ENCODE results near the gene OBSCN. TPM values are rescaled to one million over a fixed set of nuclear protein-coding genes. Genes with fewer than 3 reads are reported as not detected.

The OBSCN gene
- polyA plus RNA-seq, 1 donor from 2014 or later = 2.3 TPM

GRCh38 chr1:228381356-228381755 is 173.5 kb downstream of the OBSCN start:
- peaks cover 0 to 1% (median 0%) of the 10 kb centered on the region in 3 donors for H3K9me3 Mint-ChIP-seq
- H3K4me1 Mint-ChIP-seq = peaks cover 0 to 5% (median 4%) of the 10 kb centered on the region in 3 donors
- no peaks in the 10 kb centered on the region for H3K36me3 Mint-ChIP-seq
- H3K27ac Mint-ChIP-seq = no peak overlapping the region
- peaks cover 17% of the 10 kb centered on the region for H3K27me3 Mint-ChIP-seq
- no peak overlapping the region for H3K4me3 Mint-ChIP-seq

- Mint-ChIP-seq H3K27me3 (peaks cover 15% of the 10 kb centered on the region), H3K4me1 (peaks cover 0 to 4% (median 2%) of the 10 kb centered on the region in 3 donors), H3K27ac (no peak overlapping the region), H3K36me3 (no peaks in the 10 kb centered on the region), H3K4me3 (no peak overlapping the region), H3K9me3 (peaks cover 0 to 1% (median 0%) of the 10 kb centered on the region in 3 donors)
Measured at GRCh38 chr1:228383773-228384172, 175.9 kb downstream of the OBSCN start.

GRCh38 chr1:228385232-228385631 is 177.4 kb downstream of the OBSCN start:
- no peaks in the 10 kb centered on the region for H3K4me1 Mint-ChIP-seq
- H3K4me3 Mint-ChIP-seq = no peak overlapping the region
- no peaks in the 10 kb centered on the region for H3K36me3 Mint-ChIP-seq
- H3K27me3 Mint-ChIP-seq = peaks cover 2% of the 10 kb centered on the region
- H3K27ac Mint-ChIP-seq = no peak overlapping the region
- H3K9me3 Mint-ChIP-seq = peaks cover 0 to 1% (median 0%) of the 10 kb centered on the region in 3 donors

- peaks cover 1% of the 10 kb centered on the region for H3K27me3 Mint-ChIP-seq
- H3K4me1 Mint-ChIP-seq = no peaks in the 10 kb centered on the region
- H3K9me3 Mint-ChIP-seq = peaks cover 0 to under 1% (median 0%) of the 10 kb centered on the region in 3 donors
- H3K36me3 Mint-ChIP-seq = peaks cover 2% of the 10 kb centered on the region
- H3K4me3 Mint-ChIP-seq = no peak overlapping the region
- H3K27ac Mint-ChIP-seq = no peak overlapping the region
Measured at GRCh38 chr1:228387321-228387720, 179.5 kb downstream of the OBSCN start.

GRCh38 chr1:228390649-228391048 is 182.8 kb downstream of the OBSCN start:
- H3K27ac Mint-ChIP-seq = no peak overlapping the region
- H3K9me3 Mint-ChIP-seq = no peaks in the 10 kb centered on the region
- no peak overlapping the region for H3K4me3 Mint-ChIP-seq
- peaks cover 3% of the 10 kb centered on the region for H3K36me3 Mint-ChIP-seq
- H3K27me3 Mint-ChIP-seq = no peaks in the 10 kb centered on the region
- H3K4me1 Mint-ChIP-seq = no peaks in the 10 kb centered on the region

GRCh38 chr1:228391411-228392020 is 183.7 kb downstream of the OBSCN start:
- Mint-ChIP-seq H3K27ac (no peak overlapping the region), H3K36me3 (peaks cover 3% of the 10 kb centered on the region), H3K4me1 (no peaks in the 10 kb centered on the region), H3K27me3 (no peaks in the 10 kb centered on the region), H3K4me3 (no peak overlapping the region), H3K9me3 (no peaks in the 10 kb centered on the region)

GRCh38 chr1:228392111-228392936 is 184.5 kb downstream of the OBSCN start:
- no peak overlapping the region for H3K27ac Mint-ChIP-seq
- H3K36me3 Mint-ChIP-seq = peaks cover 3% of the 10 kb centered on the region
- H3K4me3 Mint-ChIP-seq = no peak overlapping the region
- H3K27me3 Mint-ChIP-seq = no peaks in the 10 kb centered on the region
- H3K9me3 Mint-ChIP-seq = no peaks in the 10 kb centered on the region
- no peaks in the 10 kb centered on the region for H3K4me1 Mint-ChIP-seq

- H3K27ac Mint-ChIP-seq = no peak overlapping the region
- no peaks in the 10 kb centered on the region for H3K27me3 Mint-ChIP-seq
- H3K4me1 Mint-ChIP-seq = no peaks in the 10 kb centered on the region
- H3K4me3 Mint-ChIP-seq = no peak overlapping the region
- H3K36me3 Mint-ChIP-seq = peaks cover 3% of the 10 kb centered on the region
- no peaks in the 10 kb centered on the region for H3K9me3 Mint-ChIP-seq
Measured at GRCh38 chr1:228393268-228393701, 185.4 kb downstream of the OBSCN start.

- no peaks in the 10 kb centered on the region for H3K9me3 Mint-ChIP-seq
- peak overlapping the region in 1 of 3 donors; percentile 4 for H3K27ac Mint-ChIP-seq
Measured at GRCh38 chr1:228393811-228394570, 186.1 kb downstream of the OBSCN start.

GRCh38 chr1:228394571-228395394 is 186.9 kb downstream of the OBSCN start:
- H3K27ac Mint-ChIP-seq = no peak overlapping the region
- peaks cover 3% of the 10 kb centered on the region for H3K36me3 Mint-ChIP-seq
- H3K9me3 Mint-ChIP-seq = no peaks in the 10 kb centered on the region
- H3K27me3 Mint-ChIP-seq = no peaks in the 10 kb centered on the region
- no peak overlapping the region for H3K4me3 Mint-ChIP-seq
- H3K4me1 Mint-ChIP-seq = no peaks in the 10 kb centered on the region

More at GRCh38 chr1:228393811-228394570, 186.1 kb downstream of the OBSCN start:
- H3K27me3 Mint-ChIP-seq = no peaks in the 10 kb centered on the region
- no peak overlapping the region for H3K4me3 Mint-ChIP-seq
- H3K4me1 Mint-ChIP-seq = no peaks in the 10 kb centered on the region
- peaks cover 3% of the 10 kb centered on the region for H3K36me3 Mint-ChIP-seq

GRCh38 chr1:228396770-228397662 is 189.2 kb downstream of the OBSCN start:
- H3K4me1 Mint-ChIP-seq = peaks cover 0 to 3% (median 0%) of the 10 kb centered on the region in 3 donors
- H3K27me3 Mint-ChIP-seq = no peaks in the 10 kb centered on the region
- H3K9me3 Mint-ChIP-seq = no peaks in the 10 kb centered on the region
- H3K36me3 Mint-ChIP-seq = peaks cover 1% of the 10 kb centered on the region
- H3K27ac Mint-ChIP-seq = peak overlapping the region in 1 of 3 donors; percentile 35
- H3K4me3 Mint-ChIP-seq = no peak overlapping the region

- Mint-ChIP-seq H3K4me1 (peaks cover 0 to 7% (median 0%) of the 10 kb centered on the region in 3 donors), H3K4me3 (no peak overlapping the region), H3K36me3 (peaks cover 1% of the 10 kb centered on the region), H3K9me3 (no peaks in the 10 kb centered on the region), H3K27me3 (no peaks in the 10 kb centered on the region), H3K27ac (peak overlapping the region in 1 of 3 donors; percentile 35)
Measured at GRCh38 chr1:228397966-228398365, 190.1 kb downstream of the OBSCN start.

GRCh38 chr1:228398741-228399461 is 191.1 kb downstream of the OBSCN start:
- H3K27ac Mint-ChIP-seq = no peak overlapping the region
- H3K9me3 Mint-ChIP-seq = no peaks in the 10 kb centered on the region
- H3K27me3 Mint-ChIP-seq = no peaks in the 10 kb centered on the region
- peaks cover 7 to 8% (median 7%) of the 10 kb centered on the region in 3 donors for H3K4me1 Mint-ChIP-seq
- H3K36me3 Mint-ChIP-seq = peaks cover 1% of the 10 kb centered on the region
- no peak overlapping the region for H3K4me3 Mint-ChIP-seq

All from IgD-negative memory B cell (primary cell).